GM04503 (cell line): Measurements from ENCODE around the gene STK32B.

Source experiments
- DNase-seq: peaks from one replicate; pipeline ENCODE4 v3.0.0-alpha.2; 2012; ENCODE audit warnings: low read depth

Gene STK32B

GRCh38 chr4:5125321-5125720 lies 74.0 kb downstream of the STK32B start:
- no peak for DNase-seq

DNA sequence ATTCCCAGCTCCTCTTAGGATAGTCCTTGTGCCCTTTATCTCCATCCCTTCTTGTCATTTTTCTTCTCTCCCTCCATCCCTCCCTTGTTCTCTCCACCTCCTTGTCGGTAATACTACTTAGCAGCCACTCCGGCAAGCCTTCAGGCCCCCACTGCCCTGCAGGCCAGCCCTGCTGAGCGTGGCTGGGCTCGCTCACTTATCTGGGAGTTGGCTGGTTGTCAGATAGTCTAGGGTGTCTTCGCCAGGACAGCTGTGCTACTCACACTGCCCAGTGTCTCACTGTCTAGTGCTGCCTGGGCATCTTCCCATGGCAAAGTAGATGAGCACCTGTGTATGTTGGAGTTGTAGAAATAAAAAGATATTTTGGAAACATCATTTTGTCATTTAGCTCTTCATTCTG lies 75.0 kb downstream of the STK32B start:
- no peak for DNase-seq

GRCh38 chr4:5126857-5127256 lies 75.6 kb downstream of the STK32B start:
- DNase-seq, result no peak

DNA sequence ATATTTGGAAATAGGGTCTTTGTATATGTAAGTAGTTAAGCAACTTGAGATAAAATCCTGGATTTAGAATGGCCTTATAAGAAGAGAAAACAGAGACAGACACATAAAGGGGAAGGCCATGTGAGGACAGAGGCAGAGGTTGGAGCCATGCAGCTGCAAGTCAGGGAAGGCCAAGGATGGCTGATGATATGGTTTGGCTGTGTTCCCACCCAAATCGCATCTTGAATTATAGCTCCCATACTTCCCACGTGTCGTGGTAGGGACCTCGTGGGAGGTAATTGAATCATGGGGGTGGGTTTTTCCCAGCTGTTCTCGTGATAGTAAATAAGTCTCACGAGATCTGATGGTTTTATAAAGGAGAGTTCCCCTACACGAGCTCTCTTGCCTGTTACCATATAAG lies 76.3 kb downstream of the STK32B start:
- DNase-seq, result no peak

GRCh38 chr4:5128569-5128968 lies 77.3 kb downstream of the STK32B start:
- no peak for DNase-seq

DNA sequence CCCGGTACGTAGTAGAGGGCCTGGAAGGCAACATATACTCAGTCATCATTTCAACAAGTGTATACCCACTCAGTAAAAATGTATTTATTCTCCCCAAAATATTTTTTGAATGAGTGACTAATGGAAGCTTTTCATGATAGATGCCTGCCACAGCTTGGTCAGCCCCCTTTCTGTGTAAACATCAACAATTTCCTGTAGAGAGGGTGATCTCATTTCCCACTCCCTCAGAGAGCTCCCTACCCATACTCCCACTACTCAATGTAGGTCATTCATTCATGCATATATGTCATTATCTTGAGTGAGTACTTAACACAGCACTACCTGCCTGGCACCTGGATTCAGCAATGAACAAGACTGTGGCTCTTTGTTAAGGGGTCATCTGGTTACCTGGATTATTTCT lies 81.9 kb downstream of the STK32B start:
- DNase-seq, result no peak

DNA sequence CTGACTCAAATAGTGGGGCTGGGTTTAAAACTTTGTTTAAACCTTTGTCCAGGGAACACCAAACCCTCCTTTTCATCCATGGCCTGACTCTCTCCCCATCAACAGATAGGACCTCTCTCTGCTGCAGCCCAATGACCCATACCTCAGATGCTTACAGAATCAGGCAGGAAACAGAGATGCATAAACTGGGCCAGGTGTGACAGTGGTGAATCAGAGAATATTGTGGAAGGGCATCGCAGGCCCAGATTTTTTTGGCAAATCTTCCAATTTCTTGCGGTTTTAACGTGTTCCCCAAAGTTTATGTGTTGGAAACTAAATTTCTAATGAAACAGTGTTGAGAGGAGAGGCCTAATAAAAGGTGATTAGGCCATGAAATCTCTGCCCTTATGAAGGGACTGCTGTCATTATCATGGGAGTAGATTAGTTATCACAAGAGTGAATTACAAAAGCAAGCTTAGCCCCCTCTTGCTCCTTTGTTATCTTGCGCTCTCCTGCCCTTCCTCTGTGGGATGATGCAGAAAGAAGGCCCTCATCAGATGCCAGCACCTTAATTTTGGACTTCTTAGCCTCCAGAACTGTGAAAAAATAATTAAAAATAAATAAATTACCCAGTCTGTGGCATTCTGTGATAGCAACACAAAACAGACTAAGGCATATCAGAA lies 82.8 kb downstream of the STK32B start:
- DNase-seq, result no peak

- no peak for DNase-seq
Observed at GRCh38 chr4:5134620-5135019, 83.3 kb downstream of the STK32B start.

DNA sequence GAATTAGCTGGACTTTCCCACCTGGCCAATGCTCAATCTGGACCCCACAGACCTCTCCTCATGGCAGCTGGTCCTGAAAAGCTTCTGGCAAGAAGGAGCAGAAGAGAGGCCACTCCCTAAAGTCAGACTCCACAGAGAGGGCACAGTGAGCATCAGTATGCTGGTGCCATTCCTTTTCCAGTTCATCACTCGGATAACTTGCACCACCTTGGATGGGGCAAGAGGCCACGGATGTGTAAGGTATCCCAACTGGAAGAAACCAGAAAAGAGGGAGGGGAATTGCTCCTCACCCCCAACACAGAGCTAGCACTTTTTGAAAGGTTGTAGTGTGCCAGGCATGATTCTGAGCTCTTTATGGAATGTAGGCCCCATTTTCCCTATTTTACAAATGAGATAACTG lies 85.9 kb downstream of the STK32B start:
- DNase-seq, result no peak

- DNase-seq, result peak; percentile 69
Observed at GRCh38 chr4:5137927-5138326, 86.6 kb downstream of the STK32B start.

GRCh38 chr4:5138389-5138788 lies 87.1 kb downstream of the STK32B start:
- no peak for DNase-seq

DNA sequence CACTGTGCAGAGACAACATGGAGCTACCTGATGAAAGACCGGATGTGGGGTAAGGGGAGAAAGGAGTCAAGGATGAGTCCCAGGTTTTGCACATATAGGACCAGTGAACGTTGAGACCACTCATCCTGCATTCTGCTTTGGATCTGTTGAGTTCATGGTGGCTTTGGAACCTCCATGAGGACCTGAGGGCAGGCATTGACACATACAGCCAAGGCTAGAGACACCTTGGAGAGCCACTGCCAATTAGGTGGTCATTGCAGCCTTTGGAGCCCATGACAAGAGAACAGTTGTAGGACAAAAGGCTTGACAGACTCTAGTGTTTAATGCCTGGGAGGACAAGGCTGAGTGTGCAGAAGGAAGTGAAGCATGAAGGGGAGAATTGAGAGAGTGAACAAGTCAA lies 87.9 kb downstream of the STK32B start:
- DNase-seq, result no peak

DNA sequence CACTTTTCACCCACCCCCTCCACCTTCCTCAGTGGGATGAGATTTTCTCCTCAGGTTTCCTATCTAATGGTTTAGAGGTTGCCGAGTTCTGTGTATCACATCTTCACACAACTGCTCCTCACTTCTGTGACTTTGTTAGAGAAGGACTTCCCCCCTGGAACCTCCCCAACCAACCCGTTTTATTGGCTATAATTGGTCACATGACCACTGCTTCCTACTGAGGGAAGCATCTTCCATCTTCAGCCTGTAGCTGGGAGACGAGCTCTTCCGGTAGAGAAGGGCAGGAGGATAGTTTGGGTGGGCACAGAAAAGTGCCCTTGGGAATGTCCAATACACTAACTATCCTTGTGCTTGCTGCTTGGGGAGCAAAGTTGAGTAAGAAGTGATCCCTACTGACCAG lies 90.5 kb downstream of the STK32B start:
- DNase-seq, result no peak

- DNase-seq, result no peak
Observed at GRCh38 chr4:5142726-5143125, 91.4 kb downstream of the STK32B start.

DNA sequence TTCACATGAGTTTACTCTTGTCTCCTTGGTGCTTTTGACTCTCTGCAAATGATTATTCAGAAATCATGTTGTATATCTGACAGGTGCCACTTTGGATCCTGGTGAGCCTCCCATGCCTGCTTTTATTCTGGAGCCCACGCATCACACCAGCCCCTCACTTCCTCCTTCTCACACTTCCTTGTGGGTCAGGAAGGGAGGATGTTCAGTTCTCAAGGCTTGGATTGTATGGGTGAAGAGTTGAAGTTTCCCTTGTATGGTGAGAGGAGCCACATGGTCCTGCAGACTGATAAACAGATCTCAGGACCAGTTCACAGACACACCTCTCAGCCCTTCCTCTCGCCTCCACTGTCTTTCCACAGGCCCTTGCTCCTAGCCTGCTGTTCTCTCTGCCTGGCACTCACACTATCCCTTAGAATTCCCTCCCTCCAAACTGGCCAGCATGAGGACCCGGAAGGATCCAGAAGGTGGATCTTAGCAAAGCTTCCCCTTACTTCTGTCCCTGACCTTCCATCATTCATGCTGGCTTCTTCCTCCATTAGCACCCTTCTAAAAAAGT lies 92.1 kb downstream of the STK32B start:
- DNase-seq, result no peak

GRCh38 chr4:5143940-5144339 lies 92.7 kb downstream of the STK32B start:
- DNase-seq, result no peak

DNA sequence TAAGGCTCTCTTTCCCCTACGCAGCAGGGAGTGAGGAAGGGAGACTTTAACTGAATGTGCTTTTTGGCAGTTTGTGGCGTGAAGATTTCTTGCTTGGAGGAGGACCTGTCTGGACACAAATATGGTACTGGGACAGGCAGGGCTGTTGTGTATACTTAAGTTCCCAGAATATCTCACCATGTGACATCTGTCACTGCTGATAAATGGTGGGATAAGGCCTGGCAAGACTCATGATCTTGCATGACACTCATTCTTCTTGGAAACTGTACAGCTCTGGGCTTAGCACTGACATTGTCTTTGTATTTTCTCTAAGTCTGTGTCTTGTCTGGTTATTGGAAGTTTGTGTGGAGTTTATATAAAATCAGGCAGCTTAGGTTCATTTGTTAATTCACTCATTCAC lies 93.1 kb downstream of the STK32B start:
- no peak for DNase-seq

GRCh38 chr4:5146248-5146647 lies 95.0 kb downstream of the STK32B start:
- DNase-seq, result no peak

- DNase-seq, result no peak
Observed at GRCh38 chr4:5152521-5152920, 101.2 kb downstream of the STK32B start.

DNA sequence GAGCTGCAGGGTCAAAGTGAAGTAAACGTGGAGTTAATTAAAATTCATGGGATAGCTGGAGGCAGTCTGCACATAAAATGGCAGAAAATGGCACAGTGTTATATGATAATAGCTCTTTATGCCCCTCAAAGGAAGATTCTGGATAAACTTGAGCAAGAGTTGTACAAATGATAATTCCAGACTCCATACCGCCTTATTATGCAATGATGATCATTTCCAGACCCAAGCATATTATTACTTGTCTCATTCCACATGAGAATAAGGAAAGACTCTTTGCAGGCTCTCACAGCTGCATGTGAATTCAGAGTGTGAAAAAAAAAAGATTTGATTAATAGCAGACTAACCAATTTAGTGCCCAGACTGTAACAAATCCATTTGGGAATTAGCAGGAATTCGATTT lies 105.4 kb downstream of the STK32B start:
- peak; percentile 31 for DNase-seq

DNA sequence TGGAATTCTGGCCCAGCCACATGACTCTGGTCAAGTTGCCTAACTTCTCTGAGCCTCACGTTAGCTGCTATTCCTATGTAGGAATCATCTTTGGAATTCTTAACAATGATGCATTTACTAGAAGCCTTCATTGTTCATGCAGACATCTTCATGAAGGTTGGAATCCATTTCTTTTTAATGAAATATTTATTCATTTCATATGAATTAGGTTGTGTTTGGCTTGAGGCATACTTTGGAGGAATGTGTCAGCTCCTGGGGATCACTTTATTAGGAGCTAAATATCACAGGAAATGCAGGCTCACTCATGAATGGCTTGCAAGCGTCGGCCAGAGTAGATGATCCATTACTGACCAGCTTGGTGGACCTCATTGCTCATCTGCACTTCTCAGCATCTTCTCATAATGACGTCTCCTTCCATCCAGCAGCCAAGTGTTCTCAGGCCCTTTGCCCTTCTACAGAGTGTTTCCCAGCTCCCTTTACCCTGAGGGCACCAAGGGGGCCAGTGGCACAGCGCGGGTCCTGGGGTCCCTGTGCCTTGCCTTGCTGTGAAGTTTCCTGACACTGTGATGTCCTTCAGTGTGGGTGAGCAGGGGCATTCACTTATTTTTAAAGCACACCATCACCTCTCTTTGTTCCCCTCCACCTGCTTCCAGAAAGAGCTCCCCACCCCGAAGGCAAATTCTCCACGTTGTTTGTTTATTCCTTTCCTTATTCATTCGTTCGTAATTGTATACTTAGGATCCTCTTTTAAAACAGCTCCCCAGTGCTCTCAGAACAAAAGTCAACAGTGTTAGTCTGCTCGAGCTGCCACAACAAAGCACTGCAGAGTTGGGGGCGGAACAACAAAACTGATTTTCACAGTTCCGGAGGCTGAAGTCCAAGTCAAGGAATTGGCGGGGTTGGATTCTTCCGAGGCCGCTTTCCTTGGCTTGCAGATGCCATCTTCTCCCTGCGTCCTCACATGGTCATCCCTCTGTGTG lies 106.8 kb downstream of the STK32B start:
- peak; percentile 78 for DNase-seq

DNA sequence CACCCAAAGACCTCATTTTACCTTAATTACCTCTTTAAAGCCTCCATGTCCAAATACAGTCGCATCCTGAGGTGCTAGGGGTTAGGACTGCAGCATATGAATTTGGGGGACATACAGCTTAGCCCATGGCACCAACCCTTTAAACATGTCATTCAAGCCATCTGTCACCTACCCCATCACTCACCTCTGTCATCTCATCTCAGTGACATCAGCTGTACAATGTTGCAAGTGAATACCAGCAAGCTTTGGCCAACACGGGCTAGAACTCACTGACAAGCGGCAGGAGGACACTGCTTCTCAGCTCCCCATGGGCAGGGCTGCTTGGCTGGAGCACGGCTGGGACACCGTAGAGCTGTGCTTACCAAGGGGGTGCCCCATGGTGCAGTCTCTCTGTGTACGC lies 107.5 kb downstream of the STK32B start:
- DNase-seq, result no peak

GRCh38 chr4:5160668-5161067 lies 109.4 kb downstream of the STK32B start:
- no peak for DNase-seq
